ENCODE results near the gene NEK1. TPM values are rescaled to one million over a fixed set of nuclear protein-coding genes. Genes with fewer than 3 reads are reported as not detected.
"Not testable (repeated sequence)": the region's sequence is repeated elsewhere in the genome, so short reads cannot be mapped to it uniquely, and the experiment has no call there.

NEK1 gene
- polyA plus RNA-seq, 1 donor from 2014 or later, result 17.1 TPM

GRCh38 chr4:169460081-169460480 is 152.3 kb downstream of the NEK1 start:
- no peak overlapping the region for H3K4me2 ChIP-seq (ENCODE audit: low read length)
- no peak overlapping the region for H2AFZ ChIP-seq (ENCODE audit: low read depth, low read length)
- no peaks in the 10 kb centered on the region for H3K27me3 ChIP-seq (ENCODE audit: insufficient read depth, low read depth, low read length)
- H3F3A ChIP-seq (ENCODE audit: insufficient read depth, low read length, poor library complexity, severe bottlenecking), result no peaks in the 10 kb centered on the region
- no peaks in the 10 kb centered on the region for H3K79me2 ChIP-seq (replicated peaks; ENCODE audit: insufficient read depth, low read length)
- H3K4me3 ChIP-seq (ENCODE audit: low read length), result no peak overlapping the region
- no peaks in the 10 kb centered on the region for H3K9me2 ChIP-seq (ENCODE audit: insufficient read depth, low read length)
- no peak overlapping the region for H3K9ac ChIP-seq (ENCODE audit: low read length)
- H3K27ac ChIP-seq (ENCODE audit: low read length), result no peak overlapping the region
- no peaks in the 10 kb centered on the region for H3K9me3 ChIP-seq (ENCODE audit: low read length)
- TF ChIP-seq TAF1 (IDR thresholded peaks at IDR 0.05; ENCODE audit: low read depth) (no peak), EP300 (conservative IDR thresholded peaks at IDR 0.05; ENCODE audit: poor library complexity, severe bottlenecking) (no peak), POLR2AphosphoS5 (IDR thresholded peaks at IDR 0.05) (no peak), RAD21 (conservative IDR thresholded peaks at IDR 0.05) (no peak), SMC3 (conservative IDR thresholded peaks at IDR 0.05; ENCODE audit: poor library complexity) (no peak)
- TF ChIP-seq, protein P1, sequence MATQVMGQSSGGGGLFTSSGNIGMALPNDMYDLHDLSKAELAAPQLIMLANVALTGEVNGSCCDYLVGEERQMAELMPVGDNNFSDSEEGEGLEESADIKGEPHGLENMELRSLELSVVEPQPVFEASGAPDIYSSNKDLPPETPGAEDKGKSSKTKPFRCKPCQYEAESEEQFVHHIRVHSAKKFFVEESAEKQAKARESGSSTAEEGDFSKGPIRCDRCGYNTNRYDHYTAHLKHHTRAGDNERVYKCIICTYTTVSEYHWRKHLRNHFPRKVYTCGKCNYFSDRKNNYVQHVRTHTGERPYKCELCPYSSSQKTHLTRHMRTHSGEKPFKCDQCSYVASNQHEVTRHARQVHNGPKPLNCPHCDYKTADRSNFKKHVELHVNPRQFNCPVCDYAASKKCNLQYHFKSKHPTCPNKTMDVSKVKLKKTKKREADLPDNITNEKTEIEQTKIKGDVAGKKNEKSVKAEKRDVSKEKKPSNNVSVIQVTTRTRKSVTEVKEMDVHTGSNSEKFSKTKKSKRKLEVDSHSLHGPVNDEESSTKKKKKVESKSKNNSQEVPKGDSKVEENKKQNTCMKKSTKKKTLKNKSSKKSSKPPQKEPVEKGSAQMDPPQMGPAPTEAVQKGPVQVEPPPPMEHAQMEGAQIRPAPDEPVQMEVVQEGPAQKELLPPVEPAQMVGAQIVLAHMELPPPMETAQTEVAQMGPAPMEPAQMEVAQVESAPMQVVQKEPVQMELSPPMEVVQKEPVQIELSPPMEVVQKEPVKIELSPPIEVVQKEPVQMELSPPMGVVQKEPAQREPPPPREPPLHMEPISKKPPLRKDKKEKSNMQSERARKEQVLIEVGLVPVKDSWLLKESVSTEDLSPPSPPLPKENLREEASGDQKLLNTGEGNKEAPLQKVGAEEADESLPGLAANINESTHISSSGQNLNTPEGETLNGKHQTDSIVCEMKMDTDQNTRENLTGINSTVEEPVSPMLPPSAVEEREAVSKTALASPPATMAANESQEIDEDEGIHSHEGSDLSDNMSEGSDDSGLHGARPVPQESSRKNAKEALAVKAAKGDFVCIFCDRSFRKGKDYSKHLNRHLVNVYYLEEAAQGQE (IDR thresholded peaks at IDR 0.05; ENCODE audit: borderline replicate concordance), result no peak
- TF ChIP-seq, protein P2, sequence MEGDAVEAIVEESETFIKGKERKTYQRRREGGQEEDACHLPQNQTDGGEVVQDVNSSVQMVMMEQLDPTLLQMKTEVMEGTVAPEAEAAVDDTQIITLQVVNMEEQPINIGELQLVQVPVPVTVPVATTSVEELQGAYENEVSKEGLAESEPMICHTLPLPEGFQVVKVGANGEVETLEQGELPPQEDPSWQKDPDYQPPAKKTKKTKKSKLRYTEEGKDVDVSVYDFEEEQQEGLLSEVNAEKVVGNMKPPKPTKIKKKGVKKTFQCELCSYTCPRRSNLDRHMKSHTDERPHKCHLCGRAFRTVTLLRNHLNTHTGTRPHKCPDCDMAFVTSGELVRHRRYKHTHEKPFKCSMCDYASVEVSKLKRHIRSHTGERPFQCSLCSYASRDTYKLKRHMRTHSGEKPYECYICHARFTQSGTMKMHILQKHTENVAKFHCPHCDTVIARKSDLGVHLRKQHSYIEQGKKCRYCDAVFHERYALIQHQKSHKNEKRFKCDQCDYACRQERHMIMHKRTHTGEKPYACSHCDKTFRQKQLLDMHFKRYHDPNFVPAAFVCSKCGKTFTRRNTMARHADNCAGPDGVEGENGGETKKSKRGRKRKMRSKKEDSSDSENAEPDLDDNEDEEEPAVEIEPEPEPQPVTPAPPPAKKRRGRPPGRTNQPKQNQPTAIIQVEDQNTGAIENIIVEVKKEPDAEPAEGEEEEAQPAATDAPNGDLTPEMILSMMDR (IDR thresholded peaks at IDR 0.05; ENCODE audit: poor library complexity, severe bottlenecking), result no peak
- H4K20me1 ChIP-seq (ENCODE audit: insufficient read depth), result no peaks in the 10 kb centered on the region
- H3K36me3 ChIP-seq (ENCODE audit: insufficient read depth, low read length), result no peaks in the 10 kb centered on the region

DNA sequence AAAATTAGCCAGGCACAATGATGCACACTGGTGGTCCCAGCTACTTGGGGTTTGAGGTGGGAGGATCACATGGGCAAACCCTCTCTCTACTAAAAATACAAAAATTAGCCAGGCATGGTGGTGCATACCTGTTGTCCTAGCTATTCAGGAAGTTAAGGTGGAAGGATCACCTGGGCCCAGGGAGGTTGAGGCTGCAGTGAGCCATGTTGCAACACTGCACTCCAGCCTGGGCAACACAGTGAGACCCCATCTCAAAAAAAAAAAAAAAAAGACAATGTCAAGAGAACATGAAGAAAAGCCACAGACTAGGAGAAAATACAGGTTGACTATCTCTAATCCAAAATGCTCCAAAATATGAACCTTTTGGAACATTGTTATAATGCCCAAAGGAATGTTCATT is 153.8 kb downstream of the NEK1 start:
- H3K9me3 ChIP-seq (ENCODE audit: low read length), result no peaks in the 10 kb centered on the region

DNA sequence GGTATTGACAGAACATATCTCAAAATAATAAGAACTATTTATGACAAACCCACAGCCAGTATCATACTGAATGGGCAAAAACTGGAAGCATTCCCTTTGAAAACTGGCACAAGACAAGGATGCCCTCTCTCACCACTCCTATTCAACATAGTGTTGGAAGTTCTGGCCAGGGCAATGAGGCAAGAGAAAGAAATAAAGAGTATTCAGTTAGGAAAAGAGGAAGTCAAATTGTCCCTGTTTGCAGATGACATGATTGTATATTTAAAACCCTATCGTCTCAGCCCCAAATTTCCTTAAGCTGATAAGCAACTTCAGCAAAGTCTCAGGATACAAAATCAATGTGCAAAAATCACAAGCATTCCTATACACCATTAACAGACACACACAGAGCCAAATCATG is 159.7 kb downstream of the NEK1 start:
- not testable (repeated sequence) for H3K9ac ChIP-seq (ENCODE audit: low read length); H3K27me3 ChIP-seq (ENCODE audit: insufficient read depth, low read depth, low read length); H2AFZ ChIP-seq (ENCODE audit: low read depth, low read length); H3K27ac ChIP-seq (ENCODE audit: low read length); H3K79me2 ChIP-seq (replicated peaks; ENCODE audit: insufficient read depth, low read length); H3K4me3 ChIP-seq (ENCODE audit: low read length); H3K9me2 ChIP-seq (ENCODE audit: insufficient read depth, low read length); H4K20me1 ChIP-seq (ENCODE audit: insufficient read depth); H3K9me3 ChIP-seq (ENCODE audit: low read length); H3K4me2 ChIP-seq (ENCODE audit: low read length); H3F3A ChIP-seq (ENCODE audit: insufficient read depth, low read length, poor library complexity, severe bottlenecking); H3K36me3 ChIP-seq (ENCODE audit: insufficient read depth, low read length)

More for the DNA sequence above, 153.8 kb downstream of the NEK1 start:
- Histone ChIP-seq H2AFZ (ENCODE audit: low read depth, low read length) (no peak overlapping the region), H3K9me2 (ENCODE audit: insufficient read depth, low read length) (no peaks in the 10 kb centered on the region), H3F3A (ENCODE audit: insufficient read depth, low read length, poor library complexity, severe bottlenecking) (no peaks in the 10 kb centered on the region), H3K4me3 (ENCODE audit: low read length) (no peak overlapping the region), H3K27me3 (ENCODE audit: insufficient read depth, low read depth, low read length) (no peaks in the 10 kb centered on the region), H3K27ac (ENCODE audit: low read length) (no peak overlapping the region), H3K79me2 (replicated peaks; ENCODE audit: insufficient read depth, low read length) (no peaks in the 10 kb centered on the region), H3K9ac (ENCODE audit: low read length) (no peak overlapping the region), H3K36me3 (ENCODE audit: insufficient read depth, low read length) (no peaks in the 10 kb centered on the region), H3K4me2 (ENCODE audit: low read length) (no peak overlapping the region), H4K20me1 (ENCODE audit: insufficient read depth) (no peaks in the 10 kb centered on the region)
- TF ChIP-seq MXI1 (conservative IDR thresholded peaks at IDR 0.05; ENCODE audit: poor library complexity, severe bottlenecking), result no peak
- no peak for TF ChIP-seq SMC3 (conservative IDR thresholded peaks at IDR 0.05; ENCODE audit: poor library complexity)
- TF ChIP-seq EZH2 (IDR thresholded peaks at IDR 0.05; ENCODE audit: borderline replicate concordance, insufficient read depth, low read length, poor library complexity, severe bottlenecking), result no peak
- TF ChIP-seq, protein P1 (IDR thresholded peaks at IDR 0.05; ENCODE audit: borderline replicate concordance), result no peak
- no peak for TF ChIP-seq TAF1 (IDR thresholded peaks at IDR 0.05; ENCODE audit: low read depth)
- TF ChIP-seq EP300 (conservative IDR thresholded peaks at IDR 0.05; ENCODE audit: poor library complexity, severe bottlenecking), result no peak
- TF ChIP-seq, protein P2 (IDR thresholded peaks at IDR 0.05; ENCODE audit: poor library complexity, severe bottlenecking), result no peak
- TF ChIP-seq POLR2AphosphoS5 (IDR thresholded peaks at IDR 0.05), result no peak
- no peak for TF ChIP-seq RAD21 (conservative IDR thresholded peaks at IDR 0.05)
